PC-9 (cell line): ENCODE measurements around the gene NUDT6. TPM values are rescaled to one million over a fixed set of nuclear protein-coding genes. Genes with fewer than 3 reads are reported as not detected.

Experiments used
- BruUV-seq: library from RNA; stranded (reverse); fragments of 400-500 nt; replicated peaks from 2 replicates; lab custom pipeline; 2021; lab: Mats Ljungman, UMichigan
- CTCF ChIA-PET: fragments of 300-600 bp; sonication (Branson Sonifier 250); formaldehyde crosslinking; loops from one replicate; lab custom pipeline; 2022; ENCODE audit warnings: antibody characterized with exemption; lab: Charles Lee
- POLR2A ChIA-PET: fragments of 300-600 bp; sonication (Branson Sonifier 250); formaldehyde crosslinking; loops from one replicate; lab custom pipeline; 2022; ENCODE audit warnings: antibody characterized with exemption; ENCODE audit not compliant: unreplicated experiment; lab: Charles Lee
- DNase-seq, 2 experiments: peaks; one replicate each; pipeline versions ENCODE4 v3.0.0 to v3.0.0-alpha.2; 2015 to 2022; ENCODE audit warnings: mixed read lengths in 1 of 2
- H2AFZ ChIP-seq: fragments of 200-600 bp; sonication (generic); 2 replicates; pipeline ENCODE4 v1.8.1; 2017; ENCODE audit warnings: antibody characterized with exemption
- H3F3A ChIP-seq: fragments of 200-600 bp; sonication (generic); 2 replicates; pipeline ENCODE4 v1.8.1; 2017; ENCODE audit warnings: antibody characterized with exemption, mild to moderate bottlenecking, low read depth; ENCODE audit not compliant: insufficient read depth
- H3K27ac ChIP-seq: fragments of 200-600 bp; sonication (generic); 2 replicates; pipeline ENCODE4 v1.6.1; 2016; ENCODE audit warnings: mixed run types
- H3K27me3 ChIP-seq: fragments of 200-600 bp; sonication (generic); 2 replicates; pipeline ENCODE4 v1.6.1; 2016; ENCODE audit warnings: low read depth, mixed run types; ENCODE audit not compliant: insufficient read depth
- H3K36me3 ChIP-seq: fragments of 200-600 bp; sonication (generic); 2 replicates; pipeline ENCODE4 v1.6.1; 2016; ENCODE audit warnings: low read depth, mixed run types
- H3K4me1 ChIP-seq: fragments of 200-600 bp; sonication (generic); replicated peaks from 2 replicates; pipeline ENCODE4 v1.6.1; 2016; ENCODE audit warnings: mixed run types; ENCODE audit not compliant: insufficient read depth
- H3K4me2 ChIP-seq: fragments of 200-600 bp; sonication (generic); 2 replicates; pipeline ENCODE4 v1.6.1; 2017; ENCODE audit warnings: mixed run types
- H3K4me3 ChIP-seq: fragments of 200-600 bp; sonication (generic); 2 replicates; pipeline ENCODE4 v1.6.1; 2016; ENCODE audit warnings: mixed run types
- H3K79me2 ChIP-seq: fragments of 200-600 bp; sonication (generic); 2 replicates; pipeline ENCODE4 v1.6.1; 2017; ENCODE audit warnings: low read depth, mixed run types
- H3K9me2 ChIP-seq: fragments of 200-600 bp; sonication (generic); 2 replicates; pipeline ENCODE4 v1.8.1; 2017; ENCODE audit warnings: mild to moderate bottlenecking; ENCODE audit not compliant: insufficient read depth
- H3K9me3 ChIP-seq: fragments of 200-600 bp; sonication (generic); 2 replicates; pipeline ENCODE4 v1.8.1; 2016; ENCODE audit warnings: low read depth; ENCODE audit not compliant: insufficient read depth
- H4K20me1 ChIP-seq: fragments of 200-600 bp; sonication (generic); 2 replicates; pipeline ENCODE4 v1.8.1; 2017; ENCODE audit not compliant: insufficient read depth
- CTCF ChIP-seq: fragments of 200-600 bp; sonication (generic); conservative IDR thresholded peaks from 2 replicates; pipeline ENCODE4 v1.6.1; 2017; ENCODE audit warnings: mixed run types, antibody characterized with exemption, mild to moderate bottlenecking, moderate library complexity
- EZH2 ChIP-seq: fragments of 200-600 bp; sonication (generic); IDR thresholded peaks from 2 replicates; pipeline ENCODE4 v1.8.0; 2017; ENCODE audit warnings: antibody characterized with exemption, low read depth
- intact Hi-C: fragments of 100-400 bp; cut with micrococcal nuclease; formaldehyde crosslinking; loops from one replicate; pipeline ENCODE4 v1.10.0; 2022; ENCODE audit not compliant: unreplicated experiment
- total RNA-seq: library from RNA; stranded (reverse); gene quantifications from 2 replicates; pipeline ENCODE4 v1.2.3, GENCODE V29; 2021

The NUDT6 gene
- total RNA-seq, 1 experiment from 2014 or later: 13.8 TPM

GRCh38 chr4:122914938-122915337, 7.5 kb downstream of the NUDT6 start:
- Histone ChIP-seq H3K9me3 (no peaks in the 10 kb centered on the region), H3F3A (no peaks in the 10 kb centered on the region), H3K27me3 (no peaks in the 10 kb centered on the region), H3K36me3 (no peaks in the 10 kb centered on the region), H3K4me1 (no peaks in the 10 kb centered on the region), H3K27ac (no peak overlapping the region), H3K4me2 (no peak overlapping the region), H3K79me2 (no peaks in the 10 kb centered on the region), H3K4me3 (no peak overlapping the region), H2AFZ (no peak overlapping the region), H4K20me1 (no peaks in the 10 kb centered on the region), H3K9me2 (no peaks in the 10 kb centered on the region)
- no peak for DNase-seq
- ChIA-PET CTCF (interaction anchor here (0.9 to 1.6 kb wide), 6 partner anchors 17 to 312 kb away, joined by 3 to 11 read pairs (median 4); partner anchors contain the start of gene BBS12), POLR2A (interaction anchor here (0.6 kb wide), 1 partner anchor 131 kb away, joined by 3 read pairs; no protein-coding TSS in a partner anchor)
- TF ChIP-seq EZH2 (no peak), CTCF (no peak)
- intact Hi-C loops: loop anchor here (1.0 kb wide), 1 partner anchor 157 kb away; no protein-coding TSS in a partner anchor
- no TSS peak for BruUV-seq

- Histone ChIP-seq H3K79me2 (no peaks in the 10 kb centered on the region), H3K36me3 (no peaks in the 10 kb centered on the region), H3K4me3 (no peak overlapping the region), H3K9me2 (no peaks in the 10 kb centered on the region), H3K27me3 (no peaks in the 10 kb centered on the region), H2AFZ (no peak overlapping the region), H3K27ac (no peak overlapping the region), H3K4me1 (no peaks in the 10 kb centered on the region), H4K20me1 (no peaks in the 10 kb centered on the region), H3K9me3 (no peaks in the 10 kb centered on the region), H3F3A (no peaks in the 10 kb centered on the region), H3K4me2 (no peak overlapping the region)
- BruUV-seq: no TSS peak
- no peak for TF ChIP-seq EZH2
- peak; percentile 55 for TF ChIP-seq CTCF
- intact Hi-C loops: loop anchor here (1.0 kb wide), 1 partner anchor 156 kb away; no protein-coding TSS in a partner anchor
- POLR2A ChIA-PET: interaction anchor here (0.6 to 0.7 kb wide), 2 partner anchors 131 to 153 kb away, joined by 3 read pairs; no protein-coding TSS in a partner anchor
- CTCF ChIA-PET: interaction anchor here (0.5 to 1.6 kb wide), 7 partner anchors 16 to 615 kb away, joined by 3 to 11 read pairs (median 3); partner anchors contain the start of gene BBS12
- DNase-seq: no peak
Measured at GRCh38 chr4:122914292-122914904, 8.0 kb downstream of the NUDT6 start.

DNA sequence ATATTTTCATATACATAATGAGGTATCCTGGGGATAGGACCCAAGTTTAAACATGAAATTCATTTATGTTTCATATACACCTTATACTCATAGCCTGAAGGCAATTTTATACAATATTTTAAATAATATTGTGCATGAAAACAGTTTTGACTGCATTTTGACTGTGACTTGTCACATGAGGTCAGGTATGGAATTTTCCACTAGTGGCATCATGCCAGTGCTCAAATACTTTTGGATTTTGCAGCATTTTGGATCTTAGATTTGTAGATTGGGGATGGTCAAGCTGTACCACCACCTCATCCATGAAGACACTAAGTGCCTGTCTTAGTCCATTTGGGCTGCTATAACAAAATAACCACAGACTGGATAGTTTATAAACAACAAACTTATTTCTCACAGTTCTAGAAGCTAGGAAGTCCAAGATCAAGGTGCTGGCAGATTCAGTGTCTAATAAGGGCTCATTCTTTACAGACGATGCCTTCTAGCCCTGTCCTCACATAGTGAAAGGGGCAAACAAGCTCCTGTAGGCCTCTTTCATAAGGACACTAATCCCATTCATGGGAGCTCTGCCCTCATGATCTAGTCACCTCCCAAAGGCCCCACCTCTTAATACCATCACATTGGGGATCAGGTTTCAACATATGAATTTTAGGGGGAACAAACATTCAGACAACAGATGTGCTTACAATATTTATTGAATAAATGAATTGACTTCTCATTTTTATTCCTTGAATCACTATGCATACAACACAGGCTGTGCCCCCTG, 9.4 kb downstream of the NUDT6 start:
- Histone ChIP-seq H3K4me3 (no peak overlapping the region), H3K4me1 (no peaks in the 10 kb centered on the region), H3K27ac (no peak overlapping the region), H2AFZ (no peak overlapping the region), H3F3A (no peaks in the 10 kb centered on the region), H4K20me1 (no peaks in the 10 kb centered on the region), H3K9me2 (no peaks in the 10 kb centered on the region), H3K79me2 (no peaks in the 10 kb centered on the region), H3K4me2 (no peak overlapping the region), H3K36me3 (no peaks in the 10 kb centered on the region), H3K9me3 (no peaks in the 10 kb centered on the region), H3K27me3 (no peaks in the 10 kb centered on the region)
- DNase-seq: no peak
- TF ChIP-seq EZH2: no peak
- no peak for TF ChIP-seq CTCF
- ChIA-PET CTCF (interaction anchor here (1.6 kb wide), 1 partner anchor 153 kb away, joined by 3 read pairs; no protein-coding TSS in a partner anchor), POLR2A (no interaction called here)
- BruUV-seq: no TSS peak
- intact Hi-C loops: no loop called here
